Adrenal gland (tissue), 12 donors: ENCODE measurements around the gene LMF1. TPM values are rescaled to one million over a fixed set of nuclear protein-coding genes. Genes with fewer than 3 reads are reported as not detected.

ENCODE experiments used
- DNase-seq, 7 donors: peaks; one replicate each; pipeline ENCODE4 v3.0.0-alpha.2; 2019 to 2020
- H3K27ac ChIP-seq, 5 donors: fragments of 200-600 bp; sonication (generic) in 4 of 5; 1 replicate in 3 of 5; 2 replicates in 2 of 5; pipeline versions ENCODE4 v1.5.1 to v1.8.0; 2016 to 2020; ENCODE audit warnings: mild to moderate bottlenecking in 1 of 5
- H3K27me3 ChIP-seq: fragments of 200-600 bp; 2 replicates; pipeline ENCODE4 v1.8.0; 2021
- H3K36me3 ChIP-seq, 2 donors: fragments of 200-600 bp; replicated peaks in 1 of 2; 1 replicate in 1 of 2; 2 replicates in 1 of 2; pipeline versions ENCODE4 v1.5.1 to v1.8.0; 2018 to 2022
- H3K4me1 ChIP-seq, 2 donors: fragments of 200-600 bp; replicated peaks in 1 of 2; 1 replicate in 1 of 2; 2 replicates in 1 of 2; pipeline versions ENCODE4 v1.5.1 to v1.8.0; 2018 to 2021
- H3K4me3 ChIP-seq, 4 donors: fragments of 200-600 bp; sonication (generic) in 3 of 4; one replicate each; pipeline ENCODE4 v1.5.1; 2016 to 2018
- H3K9me3 ChIP-seq, 3 donors: fragments of 200-600 bp; sonication (generic) in 1 of 3; replicated peaks in 1 of 3; 1 replicate in 2 of 3; 2 replicates in 1 of 3; pipeline versions ENCODE4 v1.5.1 to v1.8.0; 2016 to 2021
- POLR2A ChIP-seq, 2 donors: fragments of 450-650 bp; IDR thresholded peaks; one replicate each; pipeline ENCODE4 v1.6.1; 2017; ENCODE audit warnings: antibody characterized with exemption in 2 of 2, mild to moderate bottlenecking in 2 of 2, moderate library complexity in 1 of 2
- WGBS, 4 donors: extraction: QIAGEN DNeasy Blood & Tissue Kit in 2 of 4; methylation state at CpG; one replicate each; pipeline versions ENCODE4 v1.1.5 to v1.1.7; 2013 to 2017; 5-methylcytosine and 5-hydroxymethylcytosine counted together
- intact Hi-C, 2 donors: fragments of 100-400 bp; cut with DNase I; formaldehyde crosslinking; loops; one replicate each; pipeline versions ENCODE4 v1.14.1 to v1.15.0; 2022 to 2023
- polyA plus RNA-seq, 3 donors: library from polyadenylated mRNA; stranded (reverse); fragments of 200-250 nt in 2 of 3; fragments of 350-450 nt in 1 of 3; fragmentation: Illumina TruSeq in 1 of 3; extraction: RNeasy Lipid Tissue Mini Kit (QIAGEN cat#74804) in 1 of 3; gene quantifications; one replicate each; pipeline ENCODE4 v1.2.3, GENCODE V29; 2013 to 2014
- total RNA-seq, 9 donors: library from RNA; depleted of rRNA in 4 of 9; stranded (reverse); fragments of >200 nt in 4 of 9; fragments of 120-200 nt in 1 of 9; fragmentation: NEBNext Ultra II Directional in 1 of 9; extraction: Animal tissue kit (Norgen Biotek cat#: 25700) in 1 of 9; gene quantifications; one replicate each; pipeline versions ENCODE4 v1.1.0 to v1.2.4, GENCODE V29; 2013 to 2023
- TF ChIP-seq, protein P1 (sequence below), 6 experiments: fragments of 450-650 bp in 4 of 6; fragments of 200-600 bp in 2 of 6; sonication (generic) in 1 of 6; IDR thresholded peaks; 1 replicate in 5 of 6; 2 replicates in 1 of 6; pipeline versions ENCODE4 v1.5.1 to v1.8.0; 2016 to 2021; ENCODE audit warnings: antibody characterized with exemption in 6 of 6, mild to moderate bottlenecking in 2 of 6, moderate library complexity in 1 of 6
- donor health status: healthy with polysubstance abuse.
- donor health status: Bipolar disorder and iron deficiency.
- donor health status: DM: yes; HTN: yes; CAD: no.
- donor health status: DM: no; HTN: no; CAD: no.
- donor health status: DM: no; HTN: no; CAD: no.
- donor health status: DM: yes; HTN: yes; CAD: no.

The LMF1 gene
- total and polyA plus RNA-seq, 12 donors, result 10.5 to 101 (median 36.3) TPM

- intact Hi-C loops, result no loop called here
- Histone ChIP-seq H3K9me3 (no peaks in the 10 kb centered on the region), H3K36me3 (no peaks in the 10 kb centered on the region), H3K27ac (no peak overlapping the region), H3K4me3 (no peak overlapping the region), H3K4me1 (no peaks in the 10 kb centered on the region), H3K27me3 (no peaks in the 10 kb centered on the region)
- no peak for TF ChIP-seq POLR2A (IDR thresholded peaks at IDR 0.05)
- TF ChIP-seq, protein P1, sequence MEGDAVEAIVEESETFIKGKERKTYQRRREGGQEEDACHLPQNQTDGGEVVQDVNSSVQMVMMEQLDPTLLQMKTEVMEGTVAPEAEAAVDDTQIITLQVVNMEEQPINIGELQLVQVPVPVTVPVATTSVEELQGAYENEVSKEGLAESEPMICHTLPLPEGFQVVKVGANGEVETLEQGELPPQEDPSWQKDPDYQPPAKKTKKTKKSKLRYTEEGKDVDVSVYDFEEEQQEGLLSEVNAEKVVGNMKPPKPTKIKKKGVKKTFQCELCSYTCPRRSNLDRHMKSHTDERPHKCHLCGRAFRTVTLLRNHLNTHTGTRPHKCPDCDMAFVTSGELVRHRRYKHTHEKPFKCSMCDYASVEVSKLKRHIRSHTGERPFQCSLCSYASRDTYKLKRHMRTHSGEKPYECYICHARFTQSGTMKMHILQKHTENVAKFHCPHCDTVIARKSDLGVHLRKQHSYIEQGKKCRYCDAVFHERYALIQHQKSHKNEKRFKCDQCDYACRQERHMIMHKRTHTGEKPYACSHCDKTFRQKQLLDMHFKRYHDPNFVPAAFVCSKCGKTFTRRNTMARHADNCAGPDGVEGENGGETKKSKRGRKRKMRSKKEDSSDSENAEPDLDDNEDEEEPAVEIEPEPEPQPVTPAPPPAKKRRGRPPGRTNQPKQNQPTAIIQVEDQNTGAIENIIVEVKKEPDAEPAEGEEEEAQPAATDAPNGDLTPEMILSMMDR (IDR thresholded peaks at IDR 0.05), result no peak
- no peak for DNase-seq
- 88 to 94% (median 92%) methylated on average over 17 to 33 of the region's 33 CpGs for WGBS, 4 donors
These were observed 74.3 kb downstream of the LMF1 start for GRCh38 chr16:896261-897199.

DNA sequence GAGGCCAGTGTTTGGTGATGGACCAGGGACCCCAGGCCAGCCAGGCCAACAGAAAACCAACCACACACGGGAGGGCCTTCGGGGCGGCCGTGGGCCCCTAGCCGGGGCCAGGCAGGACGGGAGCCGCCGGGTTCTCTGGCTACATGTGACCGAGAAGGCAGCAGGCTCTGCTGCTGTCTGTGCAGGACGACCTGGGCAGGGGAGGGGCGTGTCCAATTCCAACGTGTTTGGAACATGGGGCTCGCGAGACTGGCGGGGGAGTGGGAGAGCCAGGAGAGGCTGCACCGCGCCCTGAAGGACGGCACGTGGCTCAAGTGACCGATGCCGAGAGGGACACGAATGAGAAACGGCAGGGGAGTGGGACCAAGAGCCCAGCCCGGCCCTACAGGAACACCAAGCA, 75.4 kb downstream of the LMF1 start:
- 88 to 91% (median 91%) methylated on average over 18 to 24 of the region's 24 CpGs for WGBS, 4 donors
- H3K36me3 ChIP-seq, result no peaks in the 10 kb centered on the region

GRCh38 chr16:894841-895240, 75.9 kb downstream of the LMF1 start:
- WGBS, 4 donors, result 88 to 93% (median 92%) methylated on average over 12 to 24 of the region's 24 CpGs
- TF ChIP-seq POLR2A (IDR thresholded peaks at IDR 0.05), result no peak
- TF ChIP-seq, protein P1 (IDR thresholded peaks at IDR 0.05), result no peak
- Histone ChIP-seq H3K27me3 (no peaks in the 10 kb centered on the region), H3K9me3 (no peaks in the 10 kb centered on the region), H3K27ac (no peak overlapping the region), H3K36me3 (no peaks in the 10 kb centered on the region), H3K4me1 (no peaks in the 10 kb centered on the region), H3K4me3 (no peak overlapping the region)
- no peak for DNase-seq
- intact Hi-C loops, result no loop called here

More for the DNA sequence above, 75.4 kb downstream of the LMF1 start:
- Histone ChIP-seq H3K27me3 (no peaks in the 10 kb centered on the region), H3K9me3 (no peaks in the 10 kb centered on the region), H3K4me3 (no peak overlapping the region), H3K27ac (no peak overlapping the region), H3K4me1 (no peaks in the 10 kb centered on the region)
- no peak for TF ChIP-seq POLR2A (IDR thresholded peaks at IDR 0.05)
- TF ChIP-seq, protein P1 (IDR thresholded peaks at IDR 0.05), result no peak
- intact Hi-C loops, result no loop called here
- no peak for DNase-seq

- no peak overlapping the region for H3K4me3 ChIP-seq
- no peaks in the 10 kb centered on the region for H3K27me3 ChIP-seq
- intact Hi-C loops, result no loop called here
- H3K36me3 ChIP-seq, result no peaks in the 10 kb centered on the region
- H3K9me3 ChIP-seq, result no peaks in the 10 kb centered on the region
- WGBS, 4 donors, result 77 to 84% (median 82%) methylated on average over 10 to 27 of the region's 27 CpGs
- peak in 1 of 7 donors; percentile 50 for DNase-seq
- H3K27ac ChIP-seq, result no peak overlapping the region
- H3K4me1 ChIP-seq, result no peaks in the 10 kb centered on the region
- TF ChIP-seq, protein P1 (IDR thresholded peaks at IDR 0.05), result no peak
- no peak for TF ChIP-seq POLR2A (IDR thresholded peaks at IDR 0.05)
These were observed 76.6 kb downstream of the LMF1 start for GRCh38 chr16:894136-894535.
